HG03558 (cell line): ENCODE data around the gene NOD1.

Experiments used
- ATAC-seq: cut with Tn5 transposase; IDR thresholded peaks from one replicate; pipeline ENCODE4 v1.9.1; 2021; ENCODE audit warnings: moderate number of reproducible peaks; ENCODE audit not compliant: unreplicated experiment; ENCODE audit errors: extremely low read depth

The NOD1 gene

DNA sequence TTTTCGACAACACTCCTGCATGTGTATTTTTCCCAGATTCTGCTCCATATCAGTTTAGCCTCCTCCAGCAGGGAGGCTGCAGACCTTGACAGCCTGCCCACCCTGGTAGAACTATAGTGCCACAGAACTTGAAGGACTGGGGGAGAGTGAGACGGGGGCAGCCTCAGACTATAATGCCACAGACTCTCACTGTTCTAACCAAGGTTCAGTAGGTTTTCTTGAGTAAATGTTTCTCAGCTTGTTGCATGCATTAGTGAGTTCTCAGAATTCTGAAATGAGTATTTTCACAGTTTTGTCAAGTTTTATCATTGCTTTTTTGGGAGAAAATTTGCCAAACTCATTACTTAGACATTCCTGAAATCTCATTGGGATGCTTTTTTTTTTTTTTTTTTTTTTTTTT, 98.3 kb downstream of the NOD1 start:
- ATAC-seq, result no peak

- ATAC-seq, result no peak
Observed at GRCh38 chr7:30379741-30380140, 98.8 kb downstream of the NOD1 start.

DNA sequence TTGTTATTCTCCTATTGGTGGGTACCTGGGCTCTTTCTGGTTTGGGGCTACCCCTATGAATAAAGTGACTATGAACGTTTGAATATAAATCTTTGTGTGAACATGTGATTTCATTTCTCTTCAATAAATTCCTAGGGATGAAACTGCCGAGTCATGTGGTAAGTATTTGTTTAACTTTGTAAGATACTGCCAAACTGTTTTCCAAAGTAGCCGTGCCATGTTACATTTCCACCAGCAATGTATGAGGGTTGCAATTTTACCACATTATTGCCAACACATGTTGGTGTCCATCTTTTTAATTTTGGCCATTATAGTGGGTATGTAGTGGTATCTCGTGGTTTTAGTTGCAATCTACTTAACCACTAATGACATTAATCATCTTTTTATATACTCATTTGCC, 99.5 kb downstream of the NOD1 start:
- no peak for ATAC-seq

DNA sequence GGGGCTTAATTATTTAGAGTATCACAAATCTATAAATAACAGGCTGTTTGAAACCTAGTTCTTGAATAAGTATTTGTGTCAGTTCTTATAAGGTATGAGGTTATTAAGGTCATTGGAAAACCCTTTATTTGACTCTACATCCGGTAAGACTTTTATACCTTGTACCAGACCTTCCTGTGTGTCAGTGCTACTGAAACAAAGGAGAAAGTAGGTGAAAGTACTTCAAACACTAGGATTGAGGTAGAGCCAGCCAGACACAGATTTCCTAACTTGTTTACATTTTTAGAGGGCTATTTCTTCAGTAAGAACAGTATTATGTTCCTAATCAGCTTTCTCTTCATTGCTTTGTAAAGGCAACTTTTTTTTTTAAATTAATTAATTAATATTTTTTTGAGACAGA, 100.3 kb downstream of the NOD1 start:
- no peak for ATAC-seq
